GM19467 (cell line): ENCODE data around the gene KSR1.

Source experiments
- ATAC-seq: cut with Tn5 transposase; IDR thresholded peaks from one replicate; pipeline ENCODE4 v1.9.1; 2021; ENCODE audit warnings: mild to moderate bottlenecking, moderate library complexity; ENCODE audit not compliant: unreplicated experiment

KSR1 gene

GRCh38 chr17:27566671-27567562, 110.7 kb downstream of the KSR1 start:
- no peak for ATAC-seq

- ATAC-seq = no peak
These were observed 111.3 kb downstream of the KSR1 start for GRCh38 chr17:27567563-27567859.

- no peak for ATAC-seq
These were observed 112.0 kb downstream of the KSR1 start for GRCh38 chr17:27568216-27568615.

GRCh38 chr17:27568811-27569210, 112.6 kb downstream of the KSR1 start:
- ATAC-seq = no peak

GRCh38 chr17:27569257-27569722, 113.0 kb downstream of the KSR1 start:
- ATAC-seq = peak; percentile 58

GRCh38 chr17:27569884-27570577, 113.8 kb downstream of the KSR1 start:
- no peak for ATAC-seq

GRCh38 chr17:27570578-27570914, 114.3 kb downstream of the KSR1 start:
- ATAC-seq = no peak

- ATAC-seq = no peak
These were observed 115.5 kb downstream of the KSR1 start for GRCh38 chr17:27571563-27572352.

- no peak for ATAC-seq
These were observed 116.4 kb downstream of the KSR1 start for GRCh38 chr17:27572665-27573064.

GRCh38 chr17:27573548-27573947, 117.3 kb downstream of the KSR1 start:
- ATAC-seq = no peak

GRCh38 chr17:27573971-27574525, 117.8 kb downstream of the KSR1 start:
- no peak for ATAC-seq

- no peak for ATAC-seq
These were observed 119.1 kb downstream of the KSR1 start for GRCh38 chr17:27575096-27575911.

- ATAC-seq = no peak
These were observed 119.6 kb downstream of the KSR1 start for GRCh38 chr17:27575912-27576252.

- ATAC-seq = no peak
These were observed 120.3 kb downstream of the KSR1 start for GRCh38 chr17:27576477-27577083.

GRCh38 chr17:27577121-27577761, 121.0 kb downstream of the KSR1 start:
- no peak for ATAC-seq

GRCh38 chr17:27577884-27578717, 121.9 kb downstream of the KSR1 start:
- no peak for ATAC-seq

- peak; percentile 77 for ATAC-seq
These were observed 122.5 kb downstream of the KSR1 start for GRCh38 chr17:27578718-27579085.

- no peak for ATAC-seq
These were observed 123.1 kb downstream of the KSR1 start for GRCh38 chr17:27579304-27579703.

GRCh38 chr17:27579897-27580321, 123.7 kb downstream of the KSR1 start:
- no peak for ATAC-seq
